Right ventricle myocardium inferior (tissue), 1 donor: Measurements from ENCODE around the gene CREB5. TPM values are rescaled to one million over a fixed set of nuclear protein-coding genes. Genes with fewer than 3 reads are reported as not detected.

Experiments
- ATAC-seq: fragments of 200-7000 bp; cut with Tn5 transposase; one replicate; pipeline ENCODE4 v1.9.1; 2020; ENCODE audit warnings: mild to moderate bottlenecking, moderate library complexity
- DNase-seq: peaks from one replicate; pipeline ENCODE4 v3.0.0; 2021; ENCODE audit errors: missing footprints
- intact Hi-C: fragments of 100-400 bp; cut with DNase I; formaldehyde crosslinking; loops from one replicate; pipeline ENCODE4 v1.11.0; 2022
- total RNA-seq: library from RNA; stranded (reverse); fragmentation: NEBNext Ultra II Directional; extraction: Animal tissue kit (Norgen Biotek cat#: 25700); gene quantifications from one replicate; pipeline ENCODE4 v1.2.1, GENCODE V29; 2021
- donor health status: DM: no; HTN: yes; CAD: no; lungs with severe emphysema.

Gene CREB5
- total RNA-seq, 1 donor from 2014 or later, result 4.8 TPM

- intact Hi-C loops, result loop anchor here (5.0 to 10.0 kb wide), 4 partner anchors 118 to 1653 kb away; no protein-coding TSS in a partner anchor
- ATAC-seq (no peak), DNase-seq (no peak)
Measured at GRCh38 chr7:28850699-28851098, 438.4 kb downstream of the CREB5 start.

GRCh38 chr7:28853150-28853549, 440.8 kb downstream of the CREB5 start:
- intact Hi-C loops, result loop anchor here (5.0 to 10.0 kb wide), 4 partner anchors 121 to 1656 kb away; no protein-coding TSS in a partner anchor
- DNase-seq (no peak), ATAC-seq (no peak)

GRCh38 chr7:28853834-28854749, 441.8 kb downstream of the CREB5 start:
- DNase-seq (peak; percentile 93), ATAC-seq (peak; percentile 98)
- intact Hi-C loops, result loop anchor here (1.0 to 10.0 kb wide), 6 partner anchors 122 to 1657 kb away; no protein-coding TSS in a partner anchor

- no peak for DNase-seq
- intact Hi-C loops, result loop anchor here (1.0 to 10.0 kb wide), 6 partner anchors 122 to 1657 kb away; no protein-coding TSS in a partner anchor
- no peak for ATAC-seq
Measured at GRCh38 chr7:28854750-28855074, 442.4 kb downstream of the CREB5 start.

- ATAC-seq, result no peak
- no peak for DNase-seq
- intact Hi-C loops, result loop anchor here (2.0 to 10.0 kb wide), 2 partner anchors 171 to 467 kb away; no protein-coding TSS in a partner anchor
Measured at GRCh38 chr7:28855538-28856217, 443.4 kb downstream of the CREB5 start.

GRCh38 chr7:28856656-28857055, 444.3 kb downstream of the CREB5 start:
- DNase-seq, result no peak
- intact Hi-C loops, result loop anchor here (10.0 kb wide), 1 partner anchor 172 kb away; no protein-coding TSS in a partner anchor
- no peak for ATAC-seq

GRCh38 chr7:28858206-28858605, 445.9 kb downstream of the CREB5 start:
- ATAC-seq (no peak), DNase-seq (no peak)
- intact Hi-C loops, result loop anchor here (10.0 kb wide), 1 partner anchor 173 kb away; no protein-coding TSS in a partner anchor

GRCh38 chr7:28858895-28859294, 446.6 kb downstream of the CREB5 start:
- ATAC-seq (no peak), DNase-seq (no peak)
- intact Hi-C loops, result loop anchor here (10.0 kb wide), 1 partner anchor 174 kb away; no protein-coding TSS in a partner anchor

- ATAC-seq, result no peak
- no peak for DNase-seq
- intact Hi-C loops, result no loop called here
Measured at GRCh38 chr7:28861825-28862224, 449.5 kb downstream of the CREB5 start.

- ATAC-seq (no peak), DNase-seq (no peak)
- intact Hi-C loops, result no loop called here
Measured at GRCh38 chr7:28862595-28863272, 450.4 kb downstream of the CREB5 start.

- DNase-seq, result no peak
- intact Hi-C loops, result no loop called here
- ATAC-seq, result no peak
Measured at GRCh38 chr7:28865601-28866144, 453.4 kb downstream of the CREB5 start.

GRCh38 chr7:28868712-28869111, 456.4 kb downstream of the CREB5 start:
- ATAC-seq (no peak), DNase-seq (no peak)
- intact Hi-C loops, result no loop called here

- no peak for DNase-seq
- intact Hi-C loops, result no loop called here
- no peak for ATAC-seq
Measured at GRCh38 chr7:28871077-28871476, 458.8 kb downstream of the CREB5 start.

- intact Hi-C loops, result no loop called here
- DNase-seq, result no peak
Measured at GRCh38 chr7:28871631-28872030, 459.3 kb downstream of the CREB5 start.

GRCh38 chr7:28872226-28872625, 459.9 kb downstream of the CREB5 start:
- intact Hi-C loops, result no loop called here
- no peak for ATAC-seq
- DNase-seq, result no peak

More at GRCh38 chr7:28871631-28872030, 459.3 kb downstream of the CREB5 start:
- ATAC-seq, result no peak

GRCh38 chr7:28873365-28873764, 461.0 kb downstream of the CREB5 start:
- intact Hi-C loops, result no loop called here
- no peak for DNase-seq
- no peak for ATAC-seq

- no peak for ATAC-seq
- intact Hi-C loops, result no loop called here
Measured at GRCh38 chr7:28874001-28874400, 461.7 kb downstream of the CREB5 start.

More at GRCh38 chr7:28874001-28874400, 461.7 kb downstream of the CREB5 start:
- no peak for DNase-seq
